Fibroblast of lung (primary cell): ENCODE data around the gene ADGRB3.

Source experiments
- EZH2 ChIP-seq: IDR thresholded peaks from 2 replicates; pipeline ENCODE4 v1.5.1; 2012; ENCODE audit warnings: low read length, control low read depth, mild to moderate bottlenecking; ENCODE audit errors: missing control alignments
- TF ChIP-seq, protein P1 (sequence below), 2 donors: IDR thresholded peaks in 1 of 2; conservative IDR thresholded peaks in 1 of 2; 1 replicate in 1 of 2; 2 replicates in 1 of 2; pipeline ENCODE4 v1.5.1; 2011 to 2012; ENCODE audit warnings: low read length in 2 of 2, control low read depth in 1 of 2, inconsistent platforms in 1 of 2, low read depth in 1 of 2, mild to moderate bottlenecking in 1 of 2

- TF ChIP-seq, protein P1, sequence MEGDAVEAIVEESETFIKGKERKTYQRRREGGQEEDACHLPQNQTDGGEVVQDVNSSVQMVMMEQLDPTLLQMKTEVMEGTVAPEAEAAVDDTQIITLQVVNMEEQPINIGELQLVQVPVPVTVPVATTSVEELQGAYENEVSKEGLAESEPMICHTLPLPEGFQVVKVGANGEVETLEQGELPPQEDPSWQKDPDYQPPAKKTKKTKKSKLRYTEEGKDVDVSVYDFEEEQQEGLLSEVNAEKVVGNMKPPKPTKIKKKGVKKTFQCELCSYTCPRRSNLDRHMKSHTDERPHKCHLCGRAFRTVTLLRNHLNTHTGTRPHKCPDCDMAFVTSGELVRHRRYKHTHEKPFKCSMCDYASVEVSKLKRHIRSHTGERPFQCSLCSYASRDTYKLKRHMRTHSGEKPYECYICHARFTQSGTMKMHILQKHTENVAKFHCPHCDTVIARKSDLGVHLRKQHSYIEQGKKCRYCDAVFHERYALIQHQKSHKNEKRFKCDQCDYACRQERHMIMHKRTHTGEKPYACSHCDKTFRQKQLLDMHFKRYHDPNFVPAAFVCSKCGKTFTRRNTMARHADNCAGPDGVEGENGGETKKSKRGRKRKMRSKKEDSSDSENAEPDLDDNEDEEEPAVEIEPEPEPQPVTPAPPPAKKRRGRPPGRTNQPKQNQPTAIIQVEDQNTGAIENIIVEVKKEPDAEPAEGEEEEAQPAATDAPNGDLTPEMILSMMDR (conservative IDR thresholded peaks at IDR 0.05 in 1 of 2, IDR thresholded peaks at IDR 0.05 in 1 of 2; ENCODE audit: low read depth in 1 of 2, low read length in 2 of 2), result no peak
- no peak for TF ChIP-seq EZH2
Measured at GRCh38 chr6:69018906-69019305, 383.8 kb downstream of the ADGRB3 start.
